HEK293T (cell line): ENCODE measurements around the gene IFI27L1.

Experiments
- CTCF ChIA-PET: fragments of 350-600 bp; formaldehyde crosslinking; extraction: SDS; loops from one replicate; lab custom pipeline; 2021; ENCODE audit warnings: antibody characterized with exemption, inconsistent platforms; lab: Yijun Ruan, JAX
- POLR2A ChIA-PET: fragments of 350-600 bp; formaldehyde crosslinking; extraction: SDS; loops from one replicate; lab custom pipeline; 2020; ENCODE audit warnings: antibody characterized with exemption, inconsistent platforms; lab: Yijun Ruan, JAX
- DNase-seq: peaks from one replicate; pipeline ENCODE4 v3.0.0; 2012; ENCODE audit warnings: mixed read lengths; ENCODE audit errors: extremely low spot score
- ARNT ChIP-seq: fragments of 450-650 bp; IDR thresholded peaks from 2 replicates; pipeline ENCODE4 v1.6.1; 2017; ENCODE audit warnings: mild to moderate bottlenecking
- BHLHE40 ChIP-seq: fragments of 450-650 bp; IDR thresholded peaks from 2 replicates; pipeline ENCODE4 v1.6.1; 2016; ENCODE audit warnings: mild to moderate bottlenecking, moderate library complexity, borderline replicate concordance
- CTBP1 ChIP-seq: fragments of 450-650 bp; IDR thresholded peaks from 2 replicates; pipeline ENCODE4 v1.6.1; 2016; ENCODE audit warnings: borderline replicate concordance
- ELF4 ChIP-seq: fragments of 450-650 bp; IDR thresholded peaks from 2 replicates; pipeline ENCODE4 v1.6.1; 2017; ENCODE audit warnings: antibody characterized with exemption
- FOXA1 ChIP-seq: fragments of 450-650 bp; IDR thresholded peaks from 2 replicates; pipeline ENCODE4 v1.6.1; 2016; ENCODE audit warnings: mild to moderate bottlenecking
- FOXK2 ChIP-seq: fragments of 450-650 bp; IDR thresholded peaks from 2 replicates; pipeline ENCODE4 v1.6.1; 2016; ENCODE audit warnings: mild to moderate bottlenecking
- FOXM1 ChIP-seq: fragments of 450-650 bp; IDR thresholded peaks from 2 replicates; pipeline ENCODE4 v1.6.1; 2017; ENCODE audit warnings: mild to moderate bottlenecking, borderline replicate concordance
- HDGF ChIP-seq: fragments of 450-650 bp; IDR thresholded peaks from 2 replicates; pipeline ENCODE4 v1.6.1; 2017; ENCODE audit warnings: antibody characterized with exemption, borderline replicate concordance
- L3MBTL2 ChIP-seq: fragments of 450-650 bp; conservative IDR thresholded peaks from 2 replicates; pipeline ENCODE4 v1.6.1; 2016; ENCODE audit warnings: mild to moderate bottlenecking
- LEF1 ChIP-seq: fragments of 450-650 bp; IDR thresholded peaks from 2 replicates; pipeline ENCODE4 v1.6.1; 2017; ENCODE audit warnings: mild to moderate bottlenecking, borderline replicate concordance
- NFRKB ChIP-seq: fragments of 450-650 bp; IDR thresholded peaks from 2 replicates; pipeline ENCODE4 v1.6.1; 2016; ENCODE audit warnings: mild to moderate bottlenecking, moderate library complexity
- PKNOX1 ChIP-seq: fragments of 450-650 bp; IDR thresholded peaks from 2 replicates; pipeline ENCODE4 v1.6.1; 2016
- SP1 ChIP-seq: fragments of 450-650 bp; IDR thresholded peaks from 2 replicates; pipeline ENCODE4 v1.6.1; 2017
- SUZ12 ChIP-seq: fragments of 450-650 bp; IDR thresholded peaks from 2 replicates; pipeline ENCODE4 v1.6.1; 2016; ENCODE audit warnings: mild to moderate bottlenecking
- TARDBP ChIP-seq: fragments of 450-650 bp; IDR thresholded peaks from 2 replicates; pipeline ENCODE4 v1.6.1; 2016
- ZNF384 ChIP-seq: fragments of 450-650 bp; IDR thresholded peaks from 2 replicates; pipeline ENCODE4 v1.6.1; 2016

The IFI27L1 gene

GRCh38 chr14:94116701-94117100 lies 35.6 kb downstream of the IFI27L1 start:
- POLR2A ChIA-PET = no interaction called here
- no peak for TF ChIP-seq PKNOX1
- TF ChIP-seq FOXA1 = no peak
- TF ChIP-seq NFRKB = no peak
- no peak for TF ChIP-seq ARNT
- no peak for TF ChIP-seq FOXK2
- no peak for TF ChIP-seq FOXM1
- no peak for TF ChIP-seq CTBP1
- TF ChIP-seq TARDBP = no peak
- no peak for TF ChIP-seq ZNF384
- no peak for TF ChIP-seq BHLHE40
- no peak for TF ChIP-seq L3MBTL2
- TF ChIP-seq HDGF = no peak
- TF ChIP-seq SUZ12 = no peak
- no peak for TF ChIP-seq ELF4
- TF ChIP-seq SP1 = no peak
- no peak for DNase-seq
- CTCF ChIA-PET = no interaction called here

GRCh38 chr14:94117856-94118255 lies 36.7 kb downstream of the IFI27L1 start:
- TF ChIP-seq HDGF = no peak
- no peak for TF ChIP-seq ELF4
- CTCF ChIA-PET = no interaction called here
- DNase-seq = no peak

DNA sequence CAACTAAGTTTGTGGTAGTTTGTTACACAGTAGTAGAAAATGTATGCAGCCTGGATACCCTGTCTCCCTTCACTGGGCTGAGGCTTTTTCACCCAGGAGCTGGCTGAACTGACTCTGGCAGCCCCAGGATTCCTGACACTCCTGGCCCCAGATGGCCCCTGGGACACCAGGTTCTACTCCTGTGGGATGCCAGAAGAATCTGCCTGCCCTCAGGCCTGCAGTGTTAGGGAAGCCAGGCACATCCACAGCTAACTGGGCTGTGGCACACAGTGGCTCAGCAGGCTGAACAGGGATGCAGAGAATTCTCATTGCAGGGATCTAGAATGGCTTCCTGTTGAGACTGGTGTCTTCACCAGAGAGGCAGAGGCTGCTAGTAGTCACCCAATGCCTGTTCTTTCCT lies 38.0 kb downstream of the IFI27L1 start:
- POLR2A ChIA-PET = no interaction called here
- DNase-seq = no peak
- TF ChIP-seq SUZ12 = no peak
- CTCF ChIA-PET = no interaction called here

More at GRCh38 chr14:94117856-94118255, 36.7 kb downstream of the IFI27L1 start:
- POLR2A ChIA-PET = no interaction called here

- ChIA-PET CTCF (no interaction called here), POLR2A (no interaction called here)
- DNase-seq = no peak
- TF ChIP-seq LEF1 (no peak), NFRKB (no peak), SUZ12 (no peak), ZNF384 (no peak), HDGF (no peak), FOXK2 (no peak), L3MBTL2 (no peak), ARNT (no peak), CTBP1 (no peak), FOXA1 (no peak), BHLHE40 (no peak)
These were observed 39.7 kb downstream of the IFI27L1 start for GRCh38 chr14:94120667-94121340.

DNA sequence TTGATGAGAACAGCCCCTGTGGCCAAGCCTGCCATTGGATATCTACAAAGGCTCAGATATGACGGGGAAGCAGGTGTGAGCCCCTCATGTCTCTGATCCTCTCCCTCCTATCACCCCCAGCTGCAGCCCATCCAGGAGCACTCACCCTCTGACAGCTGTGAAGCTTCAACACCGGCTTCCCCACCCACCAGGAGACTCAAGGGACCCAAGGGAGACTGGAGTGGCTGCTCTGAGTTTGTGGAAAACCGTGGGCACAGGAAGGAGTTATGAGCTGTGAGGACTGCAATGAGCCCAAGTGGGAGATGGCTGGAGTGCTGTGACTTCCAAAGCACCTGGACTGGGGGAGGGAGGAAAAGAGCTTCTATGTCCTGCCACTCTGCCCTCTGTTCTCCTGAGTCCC lies 40.4 kb downstream of the IFI27L1 start:
- CTCF ChIA-PET = no interaction called here
- TF ChIP-seq CTBP1 = no peak
- POLR2A ChIA-PET = no interaction called here
- DNase-seq = no peak

- TF ChIP-seq SUZ12 (no peak), ELF4 (no peak)
- CTCF ChIA-PET = interaction anchor here (0.6 kb wide), 1 partner anchor 27 kb away, joined by 4 read pairs; no protein-coding TSS in a partner anchor
- POLR2A ChIA-PET = no interaction called here
- DNase-seq = no peak
These were observed 41.3 kb downstream of the IFI27L1 start for GRCh38 chr14:94122438-94122837.

DNA sequence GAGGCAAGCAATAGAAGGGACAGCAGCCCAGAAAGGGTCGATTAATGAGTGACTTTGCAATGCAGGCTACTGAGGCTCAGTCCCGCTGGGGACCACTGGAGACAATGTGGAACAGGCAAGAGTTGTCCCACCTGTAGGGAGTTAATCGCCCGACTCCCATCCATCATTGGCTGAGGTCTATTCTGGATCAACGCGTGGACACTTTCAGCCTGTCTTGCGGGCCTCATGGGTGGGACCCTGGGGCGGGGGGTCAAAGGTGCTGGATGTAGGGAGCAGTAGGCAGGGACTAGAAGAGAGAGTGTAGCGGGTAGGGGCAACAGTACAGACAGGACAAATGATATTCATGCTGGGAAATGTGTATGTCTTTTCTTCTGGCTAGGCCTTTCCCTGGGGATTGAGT lies 42.2 kb downstream of the IFI27L1 start:
- DNase-seq = no peak
- TF ChIP-seq FOXM1 (no peak), SP1 (no peak), TARDBP (no peak), HDGF (no peak), ZNF384 (no peak), LEF1 (no peak), SUZ12 (no peak), L3MBTL2 (no peak), BHLHE40 (no peak), PKNOX1 (no peak), ELF4 (no peak), FOXK2 (no peak), ARNT (no peak), NFRKB (no peak), FOXA1 (no peak), CTBP1 (no peak)
- ChIA-PET CTCF (no interaction called here), POLR2A (interaction anchor here (1.0 kb wide), 1 partner anchor 8 kb away, joined by 3 read pairs; no protein-coding TSS in a partner anchor)

DNA sequence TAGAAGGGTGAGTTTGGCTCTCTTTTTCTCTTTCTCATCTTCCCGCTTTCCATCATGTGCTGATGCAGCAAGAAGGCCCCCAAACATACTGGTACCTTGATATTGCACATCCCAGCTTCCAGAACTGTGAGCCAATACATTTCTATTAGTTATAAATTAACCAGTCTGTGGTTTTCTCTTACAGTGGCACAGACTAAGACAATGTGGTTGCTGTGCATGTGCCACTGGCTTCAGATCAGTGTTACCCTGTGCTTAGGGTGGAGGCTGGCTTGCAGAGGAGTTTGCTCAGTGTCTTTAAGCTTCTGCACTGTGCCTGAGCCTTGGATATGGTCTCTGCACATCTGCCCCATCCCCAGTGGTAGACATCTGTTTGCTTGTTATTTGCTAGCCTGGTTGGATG lies 42.8 kb downstream of the IFI27L1 start:
- ChIA-PET POLR2A (interaction anchor here (1.0 kb wide), 1 partner anchor 9 kb away, joined by 3 read pairs; no protein-coding TSS in a partner anchor), CTCF (no interaction called here)
- TF ChIP-seq SP1 (no peak), ZNF384 (no peak), ARNT (no peak), L3MBTL2 (no peak), FOXK2 (no peak), SUZ12 (no peak)
- no peak for DNase-seq
